PC-3 (cell line): ENCODE results near the gene PEX13. TPM values are rescaled to one million over a fixed set of nuclear protein-coding genes. Genes with fewer than 3 reads are reported as not detected.

Experiments
- ATAC-seq: fragments of 200-7000 bp; cut with Tn5 transposase; 2 replicates; pipeline ENCODE4 v1.9.1; 2020; ENCODE audit warnings: mild to moderate bottlenecking, moderate library complexity
- BruUV-seq: library from RNA; stranded (reverse); fragments of 400-500 nt; replicated peaks from 2 replicates; lab custom pipeline; 2021; lab: Mats Ljungman, UMichigan
- CTCF ChIA-PET: fragments of 300-600 bp; sonication (Branson Sonifier 250); formaldehyde crosslinking; loops from one replicate; lab custom pipeline; 2022; ENCODE audit warnings: antibody characterized with exemption; lab: Charles Lee
- POLR2A ChIA-PET: fragments of 300-600 bp; sonication (Branson Sonifier 250); formaldehyde crosslinking; loops from one replicate; lab custom pipeline; 2022; ENCODE audit warnings: antibody characterized with exemption; ENCODE audit not compliant: unreplicated experiment; lab: Charles Lee
- DNase-seq: peaks from one replicate; pipeline ENCODE4 v3.0.0-alpha.2; 2015
- H2AFZ ChIP-seq: fragments of 300-600 bp; sonication (generic); 2 replicates; pipeline ENCODE4 v1.6.0; 2016; ENCODE audit warnings: antibody characterized with exemption, low read length
- H3F3A ChIP-seq: fragments of 300-600 bp; sonication (generic); one replicate; pipeline ENCODE4 v1.6.0; 2017; ENCODE audit warnings: antibody characterized with exemption, low read length, control low read depth, mild to moderate bottlenecking; ENCODE audit not compliant: unreplicated experiment
- H3K27ac ChIP-seq: fragments of 300-600 bp; sonication (generic); 2 replicates; pipeline ENCODE4 v1.5.1; 2016; ENCODE audit warnings: mild to moderate bottlenecking, low read length
- H3K27me3 ChIP-seq: fragments of 300-600 bp; sonication (generic); 2 replicates; pipeline ENCODE4 v1.6.1; 2016; ENCODE audit warnings: low read length, mixed read lengths
- H3K36me3 ChIP-seq: fragments of 300-600 bp; sonication (generic); 2 replicates; pipeline ENCODE4 v1.6.1; 2016; ENCODE audit warnings: low read depth, mixed run types, low read length, mixed read lengths
- H3K4me1 ChIP-seq: fragments of 300-600 bp; sonication (generic); 2 replicates; pipeline ENCODE4 v1.5.1; 2016; ENCODE audit warnings: low read length; ENCODE audit not compliant: insufficient read depth
- H3K4me2 ChIP-seq: fragments of 300-600 bp; sonication (generic); 2 replicates; pipeline ENCODE4 v1.6.0; 2016; ENCODE audit warnings: low read length
- H3K4me3 ChIP-seq: fragments of 300-600 bp; sonication (generic); 2 replicates; pipeline ENCODE4 v1.5.1; 2016; ENCODE audit warnings: mild to moderate bottlenecking, low read length, mixed read lengths
- H3K79me2 ChIP-seq: fragments of 300-600 bp; sonication (generic); 2 replicates; pipeline ENCODE4 v1.6.1; 2017; ENCODE audit warnings: low read length, mixed read lengths
- H3K9ac ChIP-seq: fragments of 300-600 bp; sonication (generic); 2 replicates; pipeline ENCODE4 v1.6.0; 2016; ENCODE audit warnings: mild to moderate bottlenecking, low read length
- H3K9me2 ChIP-seq: fragments of 300-600 bp; sonication (generic); replicated peaks from 2 replicates; pipeline ENCODE4 v1.6.1; 2016; ENCODE audit warnings: mixed run types, low read length, mixed read lengths
- H3K9me3 ChIP-seq: fragments of 300-600 bp; sonication (generic); 2 replicates; pipeline ENCODE4 v1.6.1; 2016; ENCODE audit warnings: low read length, mixed read lengths
- H4K20me1 ChIP-seq: fragments of 300-600 bp; sonication (generic); 2 replicates; pipeline ENCODE4 v1.6.1; 2016; ENCODE audit warnings: low read length, mixed read lengths
- EZH2 ChIP-seq: fragments of 300-600 bp; sonication (generic); IDR thresholded peaks from one replicate; pipeline ENCODE4 v1.6.1; 2017; ENCODE audit warnings: antibody characterized with exemption, mild to moderate bottlenecking, low read length; ENCODE audit not compliant: unreplicated experiment
- EZH2phosphoT487 ChIP-seq: fragments of 300-600 bp; sonication (generic); IDR thresholded peaks from 2 replicates; pipeline ENCODE4 v1.6.1; 2018; ENCODE audit warnings: mild to moderate bottlenecking, antibody characterized with exemption, low read length, borderline replicate concordance
- intact Hi-C: fragments of 100-400 bp; cut with micrococcal nuclease; formaldehyde crosslinking; loops from 2 replicates; pipeline ENCODE4 v1.9.0; 2023
- total RNA-seq: library from RNA; depleted of rRNA; stranded (reverse); fragments of >200 nt; gene quantifications from 2 replicates; pipeline ENCODE4 v1.2.3, GENCODE V29; 2014
- TF ChIP-seq, protein P1 (sequence below): fragments of 300-600 bp; sonication (generic); conservative IDR thresholded peaks from 2 replicates; pipeline ENCODE4 v1.5.1; 2017; ENCODE audit warnings: antibody characterized with exemption, low read depth, mild to moderate bottlenecking, low read length

Gene PEX13
- total RNA-seq, 1 experiment from 2014 or later: 37.7 TPM

DNA sequence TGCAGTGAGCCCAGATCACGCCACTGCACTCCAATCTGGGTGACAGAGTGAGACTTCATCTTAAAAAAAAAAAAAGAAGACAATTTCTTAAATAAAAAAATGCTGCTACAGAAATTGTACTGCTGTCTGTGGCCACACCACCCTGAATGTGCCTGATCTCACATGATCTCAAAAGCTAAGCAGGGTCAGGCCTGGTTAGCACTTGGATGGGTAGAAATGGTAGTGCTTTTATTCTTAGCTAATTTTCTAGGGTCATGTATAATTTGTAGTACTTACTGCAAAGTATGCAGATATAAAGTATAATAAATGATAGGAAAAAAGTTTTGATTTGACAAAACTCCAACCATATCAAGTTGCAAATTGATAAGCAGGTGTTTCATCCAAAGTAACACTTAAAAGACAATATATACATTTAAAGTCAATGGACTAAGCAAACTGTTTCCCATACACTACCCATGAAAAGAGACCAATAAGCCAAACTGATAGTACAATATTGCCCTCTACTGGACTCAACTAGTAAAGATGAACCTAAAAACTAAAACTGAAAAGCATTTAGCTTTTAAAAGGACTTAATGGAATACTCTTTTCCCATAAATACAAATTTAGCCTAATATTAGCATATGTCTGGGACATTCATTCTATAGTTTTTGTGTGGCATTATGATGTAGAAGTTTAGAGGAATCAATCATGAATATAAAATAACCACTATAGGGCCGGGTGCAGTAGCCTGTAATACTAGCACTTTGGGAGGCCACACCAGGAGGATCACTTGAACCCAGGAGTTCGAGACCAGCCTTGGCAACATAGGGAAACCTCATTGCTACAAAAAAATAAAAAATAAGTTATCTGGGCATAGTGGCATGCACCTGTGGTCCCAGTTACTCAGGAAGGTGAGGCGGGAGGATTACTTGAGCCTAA lies 18.6 kb upstream of the PEX13 start:
- Histone ChIP-seq H3K9ac (no peak overlapping the region), H3K4me1 (0 out of 2 replicates have a peak, but pooled peaks cover 1% of the 10 kb centered on the region), H3K9me3 (no peaks in the 10 kb centered on the region), H3K27ac (no peak overlapping the region), H3K79me2 (no peaks in the 10 kb centered on the region), H3K9me2 (no peaks in the 10 kb centered on the region), H3K27me3 (no peaks in the 10 kb centered on the region), H3K4me3 (no peak overlapping the region), H3F3A (no peaks in the 10 kb centered on the region), H4K20me1 (no peaks in the 10 kb centered on the region), H3K4me2 (no peak overlapping the region), H3K36me3 (no peaks in the 10 kb centered on the region), H2AFZ (no peak overlapping the region)
- intact Hi-C loops: loop anchor here (1.0 to 5.0 kb wide), 4 partner anchors 117 to 292 kb away; partner anchors contain the start of gene REL
- POLR2A ChIA-PET: interaction anchor here (0.6 kb wide), 1 partner anchor 28 kb away, joined by 4 read pairs; no protein-coding TSS in a partner anchor
- CTCF ChIA-PET: interaction anchor here (0.6 to 1.3 kb wide), 4 partner anchors 175 to 291 kb away, joined by 3 to 23 read pairs (median 5); no protein-coding TSS in a partner anchor
- ATAC-seq (peak; percentile 64), DNase-seq (peak; percentile 78)
- TF ChIP-seq EZH2phosphoT487 (no peak), EZH2 (no peak)
- TF ChIP-seq, protein P1, sequence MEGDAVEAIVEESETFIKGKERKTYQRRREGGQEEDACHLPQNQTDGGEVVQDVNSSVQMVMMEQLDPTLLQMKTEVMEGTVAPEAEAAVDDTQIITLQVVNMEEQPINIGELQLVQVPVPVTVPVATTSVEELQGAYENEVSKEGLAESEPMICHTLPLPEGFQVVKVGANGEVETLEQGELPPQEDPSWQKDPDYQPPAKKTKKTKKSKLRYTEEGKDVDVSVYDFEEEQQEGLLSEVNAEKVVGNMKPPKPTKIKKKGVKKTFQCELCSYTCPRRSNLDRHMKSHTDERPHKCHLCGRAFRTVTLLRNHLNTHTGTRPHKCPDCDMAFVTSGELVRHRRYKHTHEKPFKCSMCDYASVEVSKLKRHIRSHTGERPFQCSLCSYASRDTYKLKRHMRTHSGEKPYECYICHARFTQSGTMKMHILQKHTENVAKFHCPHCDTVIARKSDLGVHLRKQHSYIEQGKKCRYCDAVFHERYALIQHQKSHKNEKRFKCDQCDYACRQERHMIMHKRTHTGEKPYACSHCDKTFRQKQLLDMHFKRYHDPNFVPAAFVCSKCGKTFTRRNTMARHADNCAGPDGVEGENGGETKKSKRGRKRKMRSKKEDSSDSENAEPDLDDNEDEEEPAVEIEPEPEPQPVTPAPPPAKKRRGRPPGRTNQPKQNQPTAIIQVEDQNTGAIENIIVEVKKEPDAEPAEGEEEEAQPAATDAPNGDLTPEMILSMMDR: peak; percentile 80
- no TSS peak for BruUV-seq

DNA sequence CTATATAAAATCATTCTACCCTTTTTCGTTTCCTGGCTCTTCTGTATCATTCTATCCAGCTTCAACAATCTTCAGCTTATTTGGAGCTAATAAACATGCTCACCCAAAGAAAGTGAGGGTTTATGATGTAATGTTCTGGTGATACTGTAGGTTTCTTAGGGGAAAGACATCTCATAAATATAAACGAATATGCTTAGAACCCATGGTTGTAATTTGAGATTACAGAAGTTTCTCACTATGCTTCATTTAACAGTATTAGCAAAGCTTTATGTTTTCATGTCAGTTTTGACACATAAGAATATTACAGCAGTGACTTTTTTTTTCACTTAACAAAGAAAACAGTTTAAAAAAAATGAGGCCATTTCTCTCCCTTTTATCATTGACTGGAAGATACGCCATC lies 11.8 kb upstream of the PEX13 start:
- no TSS peak for BruUV-seq
- H3F3A ChIP-seq: no peaks in the 10 kb centered on the region
- H3K4me2 ChIP-seq: peak overlapping the region; percentile 83; the same call in 1 of the 2 replicates
- intact Hi-C loops: no loop called here
- no peaks in the 10 kb centered on the region for H3K27me3 ChIP-seq
- H3K27ac ChIP-seq: no peak overlapping the region
- no peak overlapping the region; the same call in 1 of the 2 replicates for H3K4me3 ChIP-seq
- H3K79me2 ChIP-seq: no peaks in the 10 kb centered on the region
- peak overlapping the region; percentile 76 for H2AFZ ChIP-seq
- ChIA-PET POLR2A (interaction anchor here (0.6 kb wide), 2 partner anchors 10 to 245 kb away, joined by 4 read pairs; no protein-coding TSS in a partner anchor), CTCF (interaction anchor here (0.5 to 1.4 kb wide), 3 partner anchors 10 to 1248 kb away, joined by 3 to 5 read pairs (median 3); no protein-coding TSS in a partner anchor)
- no peaks in the 10 kb centered on the region for H4K20me1 ChIP-seq
- DNase-seq (no peak), ATAC-seq (no peak)
- H3K9me3 ChIP-seq: no peaks in the 10 kb centered on the region
- no peaks in the 10 kb centered on the region for H3K9me2 ChIP-seq
- no peaks in the 10 kb centered on the region for H3K36me3 ChIP-seq
- 0 out of 2 replicates have a peak, but pooled peaks cover 10% of the 10 kb centered on the region for H3K4me1 ChIP-seq
- no peak overlapping the region for H3K9ac ChIP-seq
- TF ChIP-seq EZH2phosphoT487: no peak
- no peak for TF ChIP-seq EZH2
- TF ChIP-seq, protein P1: no peak
